B cell (primary cell): ENCODE results near the gene PLK3. TPM values are rescaled to one million over a fixed set of nuclear protein-coding genes. Genes with fewer than 3 reads are reported as not detected.

Experiments used
- ATAC-seq: fragments of 200-7000 bp; cut with Tn5 transposase; one replicate; pipeline ENCODE4 v1.10.0; 2021; ENCODE audit warnings: low read depth, mild to moderate bottlenecking, moderate number of reproducible peaks, moderate library complexity
- CTCF ChIA-PET: fragments of 350-600 bp; sonication (Branson Sonifier 250); formaldehyde crosslinking; loops from one replicate; lab custom pipeline; 2021; ENCODE audit warnings: antibody characterized with exemption, inconsistent platforms; lab: Charles Lee
- POLR2A ChIA-PET: fragments of 350-600 bp; sonication (Branson Sonifier 250); formaldehyde crosslinking; loops from one replicate; lab custom pipeline; 2021; ENCODE audit warnings: antibody characterized with exemption; lab: Charles Lee
- DNase-seq: peaks from one replicate; pipeline ENCODE4 v3.0.0; 2013
- H2AFZ ChIP-seq: 2 replicates; pipeline ENCODE4 v1.6.1; 2012; ENCODE audit warnings: mild to moderate bottlenecking, low read depth, low read length; ENCODE audit not compliant: insufficient read depth, poor library complexity, severe bottlenecking
- H3K27ac ChIP-seq, 2 donors: 1 replicate in 1 of 2; 2 replicates in 1 of 2; pipeline ENCODE4 v1.5.1; 2012 to 2013; ENCODE audit warnings: low read length in 2 of 2, mild to moderate bottlenecking in 2 of 2, moderate library complexity in 1 of 2
- H3K27me3 ChIP-seq, 4 experiments: fragments of 200-600 bp in 1 of 4; sonication (generic) in 1 of 4; replicated peaks in 1 of 4; 1 replicate in 2 of 4; 2 replicates in 2 of 4; pipeline versions ENCODE4 v1.6.1 to v1.7.0; 2013 to 2016; ENCODE audit warnings: low read length in 3 of 4, mild to moderate bottlenecking in 2 of 4, mixed read lengths in 1 of 4, moderate library complexity in 1 of 4; ENCODE audit not compliant: insufficient read depth in 4 of 4, control insufficient read depth in 3 of 4; ENCODE audit errors: control extremely low read depth in 1 of 4
- H3K36me3 ChIP-seq, 2 experiments: replicated peaks in 1 of 2; 1 replicate in 1 of 2; 2 replicates in 1 of 2; pipeline versions ENCODE4 v1.6.1 to v1.7.1; 2013; ENCODE audit warnings: low read length in 1 of 2; ENCODE audit not compliant: insufficient read depth in 2 of 2, control insufficient read depth in 1 of 2; ENCODE audit errors: control extremely low read depth in 1 of 2, extremely low read depth in 1 of 2
- H3K4me1 ChIP-seq, 2 donors: fragments of 200-600 bp in 1 of 2; sonication (generic) in 1 of 2; 1 replicate in 1 of 2; 2 replicates in 1 of 2; pipeline versions ENCODE4 v1.5.1 to v1.6.1; 2013 to 2017; ENCODE audit warnings: low read length in 2 of 2; ENCODE audit not compliant: control insufficient read depth in 2 of 2, insufficient read depth in 2 of 2
- H3K4me2 ChIP-seq: replicated peaks from 2 replicates; pipeline ENCODE3; 2012; ENCODE audit warnings: mild to moderate bottlenecking, low read depth, low read length; ENCODE audit not compliant: poor library complexity, severe bottlenecking
- H3K4me3 ChIP-seq, 5 experiments: fragments of 200-600 bp in 1 of 5; sonication (generic) in 1 of 5; 1 replicate in 3 of 5; 2 replicates in 2 of 5; pipeline versions ENCODE4 v1.5.1 to v1.7.0; 2011 to 2016; ENCODE audit warnings: low read length in 4 of 5, mild to moderate bottlenecking in 4 of 5, low read depth in 2 of 5, control low read depth in 1 of 5, moderate library complexity in 1 of 5; ENCODE audit not compliant: insufficient read depth in 1 of 5; ENCODE audit errors: control extremely low read depth in 1 of 5, extremely low read depth in 1 of 5
- H3K79me2 ChIP-seq: fragments of 200-600 bp; sonication (generic); one replicate; pipeline ENCODE4 v1.6.0; 2016; ENCODE audit warnings: low read length; ENCODE audit not compliant: control insufficient read depth, insufficient read depth
- H3K9ac ChIP-seq: fragments of 200-600 bp; sonication (generic); 2 replicates; pipeline ENCODE4 v1.6.1; 2017; ENCODE audit warnings: mild to moderate bottlenecking, low read length, moderate library complexity
- H3K9me3 ChIP-seq, 3 donors: one replicate each; pipeline versions ENCODE4 v1.6.1 to v1.7.1; 2013; ENCODE audit warnings: low read length in 2 of 3; ENCODE audit not compliant: control insufficient read depth in 2 of 3, insufficient read depth in 1 of 3; ENCODE audit errors: control extremely low read depth in 1 of 3
- H4K20me1 ChIP-seq: 2 replicates; pipeline ENCODE4 v1.6.0; 2012; ENCODE audit warnings: mild to moderate bottlenecking, low read length; ENCODE audit not compliant: insufficient read depth, control insufficient read depth, poor library complexity, severe bottlenecking
- H3K27ac Mint-ChIP-seq: one replicate; pipeline ENCODE4 v1.8.0; 2021; ENCODE audit warnings: mixed read lengths
- H3K27me3 Mint-ChIP-seq: one replicate; pipeline ENCODE4 v1.8.0; 2021; ENCODE audit warnings: mixed read lengths
- H3K4me1 Mint-ChIP-seq: one replicate; pipeline ENCODE4 v1.8.0; 2021; ENCODE audit warnings: mixed read lengths
- H3K4me3 Mint-ChIP-seq: one replicate; pipeline ENCODE4 v1.8.0; 2021; ENCODE audit warnings: mixed read lengths
- H3K9me3 Mint-ChIP-seq: one replicate; pipeline ENCODE4 v1.8.0; 2022; ENCODE audit warnings: mixed read lengths; ENCODE audit not compliant: insufficient read depth
- CTCF ChIP-seq: fragments of 200-600 bp; IDR thresholded peaks from one replicate; pipeline ENCODE4 v1.8.0; 2022; ENCODE audit warnings: antibody characterized with exemption, mild to moderate bottlenecking
- EZH2 ChIP-seq: IDR thresholded peaks from 2 replicates; pipeline ENCODE4 v1.6.1; 2012; ENCODE audit warnings: borderline replicate concordance, low read depth, mild to moderate bottlenecking, moderate library complexity, low read length; ENCODE audit not compliant: insufficient read depth, poor library complexity, severe bottlenecking
- WGBS: methylation state at CpG from one replicate; pipeline ENCODE4 v1.1.5; 2013; ENCODE audit warnings: missing lambda C conversion rate; ENCODE audit not compliant: insufficient coverage; 5-methylcytosine and 5-hydroxymethylcytosine counted together
- intact Hi-C: fragments of 100-400 bp; cut with micrococcal nuclease; formaldehyde crosslinking; loops from one replicate; pipeline ENCODE4 v1.10.0; 2022
- polyA plus RNA-seq: library from polyadenylated mRNA; depleted of rRNA; stranded (reverse); fragments of >200 nt; gene quantifications from 2 replicates; pipeline ENCODE4 v1.2.3, GENCODE V29; 2012
- total RNA-seq, 2 donors: library from RNA; stranded (reverse); fragments of 120-200 nt in 1 of 2; gene quantifications; 1 replicate in 1 of 2; 2 replicates in 1 of 2; pipeline versions ENCODE4 v1.2.3 to v1.2.4, GENCODE V29; 2013 to 2022

Gene PLK3
- total and polyA plus RNA-seq, 2 donors (not counting 1 experiment from before 2014, with no cell fraction given) = 35.9 to 93.5 TPM

DNA sequence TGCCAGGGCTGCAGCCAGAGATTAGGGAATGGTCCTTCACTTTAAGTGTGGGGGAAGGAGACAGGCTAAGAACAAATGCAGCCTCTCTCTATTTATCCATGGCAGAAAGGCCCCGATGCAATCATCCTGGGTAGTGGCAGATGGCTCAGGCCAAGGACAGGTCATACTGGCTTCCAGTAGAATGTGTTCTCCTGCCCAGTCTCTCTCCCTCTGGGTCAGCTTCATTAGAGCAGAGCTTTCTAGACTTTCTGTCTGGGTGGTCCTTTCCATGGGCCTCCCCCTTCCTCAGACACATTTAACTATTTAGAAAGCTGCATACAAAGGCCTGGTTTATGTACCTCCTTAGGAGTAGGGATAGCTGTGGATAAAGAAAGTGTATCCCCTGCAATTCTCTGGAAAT lies 47.7 kb downstream of the PLK3 start:
- no peak overlapping the region for H3K27ac ChIP-seq
- 100% methylated on average over 1 of the region's 1 CpG for WGBS
- H2AFZ ChIP-seq = no peak overlapping the region
- Mint-ChIP-seq H3K27ac (no peak overlapping the region), H3K4me1 (peaks cover 8% of the 10 kb centered on the region), H3K9me3 (no peaks in the 10 kb centered on the region), H3K4me3 (no peak overlapping the region), H3K27me3 (no peaks in the 10 kb centered on the region)
- H3K4me2 ChIP-seq = no peak overlapping the region
- DNase-seq (no peak), ATAC-seq (no peak)
- POLR2A ChIA-PET = no interaction called here
- TF ChIP-seq CTCF (no peak), EZH2 (no peak)
- H3K79me2 ChIP-seq = no peaks in the 10 kb centered on the region
- peaks cover 4 to 10% of the 10 kb centered on the region in 2 donors for H3K4me1 ChIP-seq
- CTCF ChIA-PET = no interaction called here
- no peak overlapping the region for H3K9ac ChIP-seq
- H3K27me3 ChIP-seq = peaks cover 0 to 1% (median 0%) of the 10 kb centered on the region in 4 experiments
- H4K20me1 ChIP-seq = no peaks in the 10 kb centered on the region
- H3K4me3 ChIP-seq = no peak overlapping the region
- H3K36me3 ChIP-seq = peaks cover 0 to 8% of the 10 kb centered on the region in 2 experiments
- no peaks in the 10 kb centered on the region for H3K9me3 ChIP-seq
- intact Hi-C loops = no loop called here

DNA sequence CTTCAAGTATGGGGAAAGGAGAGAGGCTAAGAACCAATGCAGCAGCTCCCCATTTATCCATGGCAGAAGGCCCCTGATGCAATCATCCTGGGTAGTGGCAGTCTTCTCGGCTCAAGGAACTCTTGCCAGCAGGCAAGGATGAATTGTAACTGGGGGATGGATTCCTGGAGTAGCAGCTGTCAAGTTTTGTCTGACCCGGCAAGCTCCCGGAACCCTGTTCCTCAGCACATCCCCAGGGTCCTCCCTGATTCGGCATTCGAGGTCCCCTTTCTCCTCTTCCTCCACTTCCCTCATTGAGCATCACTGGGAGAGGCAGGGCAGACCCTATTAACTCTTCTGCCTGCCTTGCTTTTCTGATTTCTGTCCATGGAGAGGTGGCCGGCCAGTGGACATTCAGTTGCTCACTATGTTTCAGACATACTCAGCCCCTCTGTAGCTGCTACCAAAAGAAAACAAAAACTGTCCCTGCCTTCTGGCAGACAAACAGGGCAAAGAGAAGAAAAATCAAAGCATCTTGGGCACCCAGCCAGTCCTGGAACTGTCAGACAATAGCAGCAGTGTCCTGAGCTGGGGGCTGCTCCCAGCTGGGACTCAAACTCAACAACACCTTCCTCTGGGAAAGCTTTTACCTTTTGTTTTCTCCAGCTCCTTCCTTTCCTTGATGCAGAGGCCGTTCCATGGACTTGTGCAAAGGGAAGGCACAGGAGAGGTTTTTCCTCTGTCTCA lies 48.4 kb downstream of the PLK3 start:
- H3K27me3 Mint-ChIP-seq = no peaks in the 10 kb centered on the region
- Histone ChIP-seq H3K4me3 (no peak overlapping the region), H3K9me3 (no peaks in the 10 kb centered on the region), H3K79me2 (no peaks in the 10 kb centered on the region), H3K4me1 (peaks cover 3% of the 10 kb centered on the region in 2 donors), H3K27me3 (no peaks in the 10 kb centered on the region), H3K27ac (no peak overlapping the region), H3K4me2 (no peak overlapping the region), H3K9ac (no peak overlapping the region), H2AFZ (no peak overlapping the region), H3K36me3 (peaks cover 0 to 8% of the 10 kb centered on the region in 2 experiments), H4K20me1 (no peaks in the 10 kb centered on the region)
- TF ChIP-seq EZH2 (no peak), CTCF (no peak)
- DNase-seq = no peak
- intact Hi-C loops = no loop called here
- ChIA-PET CTCF (no interaction called here), POLR2A (no interaction called here)
- peaks cover 7% of the 10 kb centered on the region for H3K4me1 Mint-ChIP-seq
- ATAC-seq = no peak
- no peak overlapping the region for H3K4me3 Mint-ChIP-seq
- H3K9me3 Mint-ChIP-seq = no peaks in the 10 kb centered on the region
- H3K27ac Mint-ChIP-seq = no peak overlapping the region
- 86% methylated on average over 5 of the region's 7 CpGs for WGBS
